Dedifferentiated amniotic fluid mesenchymal stem cell (primary cell): ENCODE results near the gene SHMT2.

Experiments used
- DNase-seq: peaks from one replicate; pipeline ENCODE4 v3.0.0-alpha.2; 2016; ENCODE audit errors: extremely low spot score

Gene SHMT2

DNA sequence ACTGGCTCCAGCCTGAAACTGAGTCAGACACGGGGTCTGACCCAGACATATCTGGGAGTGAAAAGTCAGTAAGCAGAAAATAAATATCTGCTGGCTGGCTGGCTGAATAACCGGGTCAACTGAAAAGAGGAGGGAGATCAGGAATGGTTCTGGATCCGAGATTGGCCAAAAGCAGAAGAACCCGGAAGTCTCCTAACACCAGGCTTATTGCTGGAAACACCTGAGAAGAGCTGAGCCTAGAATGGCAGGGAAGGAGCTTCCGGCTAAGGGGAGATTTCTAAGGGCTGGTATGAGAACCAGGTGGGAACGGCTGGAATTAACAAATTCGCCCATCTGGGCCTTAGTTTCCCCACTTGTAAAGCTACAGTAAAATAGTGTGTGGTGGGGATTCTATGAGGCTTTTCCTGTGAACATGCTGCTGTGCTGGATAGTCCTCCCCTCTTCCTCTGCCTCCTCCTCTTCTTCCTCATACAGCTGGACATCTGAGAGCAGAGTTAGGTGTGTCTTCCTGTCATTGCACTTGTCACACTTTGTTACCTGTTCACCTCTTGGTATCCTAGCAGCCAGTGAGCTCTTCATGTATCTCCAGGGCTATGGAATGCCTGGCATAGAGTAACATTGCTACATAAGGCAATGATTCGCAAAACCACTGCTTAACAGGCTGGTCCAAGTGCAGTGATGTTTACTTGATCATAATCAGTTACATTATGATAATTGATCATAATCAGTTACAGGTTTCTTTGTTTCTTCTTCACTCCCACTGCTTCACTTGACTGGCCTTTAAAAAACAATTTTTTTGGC, 2.0 kb upstream of the SHMT2 start:
- DNase-seq: no peak

GRCh38 chr12:57229046-57229633, 371 bp upstream of the SHMT2 start:
- no peak for DNase-seq

- no peak for DNase-seq
Measured at GRCh38 chr12:57230381-57231155, 1.1 kb downstream of the SHMT2 start.

DNA sequence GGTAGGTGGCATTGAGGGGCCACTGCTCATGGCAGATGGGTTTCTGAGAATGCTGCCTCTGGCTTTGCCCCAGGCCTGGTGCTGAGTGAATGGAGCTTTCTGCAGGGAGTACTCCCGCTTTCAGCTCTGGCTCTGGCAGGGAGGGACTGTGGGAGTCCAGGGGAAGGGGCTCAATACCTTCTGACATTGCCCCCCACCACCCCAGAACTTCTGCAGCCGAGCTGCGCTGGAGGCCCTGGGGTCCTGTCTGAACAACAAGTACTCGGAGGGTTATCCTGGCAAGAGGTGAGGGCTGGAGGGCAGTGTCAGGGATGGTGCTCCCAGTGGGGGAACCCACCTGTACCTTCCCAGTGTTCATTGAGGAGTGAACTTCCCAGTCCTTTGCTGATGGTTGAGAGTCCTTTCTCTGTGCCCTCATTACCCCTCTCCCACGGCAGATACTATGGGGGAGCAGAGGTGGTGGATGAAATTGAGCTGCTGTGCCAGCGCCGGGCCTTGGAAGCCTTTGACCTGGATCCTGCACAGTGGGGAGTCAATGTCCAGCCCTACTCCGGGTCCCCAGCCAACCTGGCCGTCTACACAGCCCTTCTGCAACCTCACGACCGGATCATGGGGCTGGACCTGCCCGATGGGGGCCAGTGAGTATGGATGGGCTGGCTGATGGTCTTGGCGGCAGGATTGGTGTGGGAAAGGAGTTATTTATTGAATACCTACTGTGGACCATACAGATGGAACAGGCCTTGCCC, 1.9 kb downstream of the SHMT2 start:
- no peak for DNase-seq

GRCh38 chr12:57232156-57232756, 2.7 kb downstream of the SHMT2 start:
- DNase-seq: no peak

DNA sequence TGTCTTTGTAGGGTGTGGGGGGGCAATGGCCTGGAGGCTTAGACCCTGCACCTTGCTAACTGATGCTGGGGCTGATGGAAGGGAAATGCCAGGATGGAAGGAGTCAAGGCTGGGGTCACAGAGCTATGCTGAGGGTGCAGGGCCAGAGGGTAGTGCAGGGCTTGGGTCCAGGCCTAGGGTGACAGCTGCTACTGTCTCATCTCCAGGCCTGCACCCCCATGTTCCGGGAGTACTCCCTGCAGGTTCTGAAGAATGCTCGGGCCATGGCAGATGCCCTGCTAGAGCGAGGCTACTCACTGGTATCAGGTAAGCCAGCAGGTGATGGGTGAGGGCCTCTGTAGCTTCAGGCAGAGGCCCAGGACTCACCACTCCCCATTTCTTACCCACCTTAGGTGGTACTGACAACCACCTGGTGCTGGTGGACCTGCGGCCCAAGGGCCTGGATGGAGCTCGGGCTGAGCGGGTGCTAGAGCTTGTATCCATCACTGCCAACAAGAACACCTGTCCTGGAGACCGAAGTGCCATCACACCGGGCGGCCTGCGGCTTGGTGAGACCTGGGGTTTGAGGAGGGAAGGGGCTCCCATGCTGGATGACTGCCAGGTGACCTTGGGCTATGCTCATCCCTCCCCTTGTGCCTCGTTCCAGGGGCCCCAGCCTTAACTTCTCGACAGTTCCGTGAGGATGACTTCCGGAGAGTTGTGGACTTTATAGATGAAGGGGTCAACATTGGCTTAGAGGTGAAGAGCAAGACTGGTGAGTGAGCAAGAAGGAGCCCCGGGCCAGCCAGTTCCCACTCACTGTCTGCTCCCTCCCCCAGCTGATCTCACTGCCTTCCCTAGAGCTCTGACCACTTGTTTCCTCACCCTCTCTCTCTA, 4.1 kb downstream of the SHMT2 start:
- DNase-seq: no peak

- DNase-seq: no peak
Measured at GRCh38 chr12:57234233-57234570, 4.7 kb downstream of the SHMT2 start.

DNA sequence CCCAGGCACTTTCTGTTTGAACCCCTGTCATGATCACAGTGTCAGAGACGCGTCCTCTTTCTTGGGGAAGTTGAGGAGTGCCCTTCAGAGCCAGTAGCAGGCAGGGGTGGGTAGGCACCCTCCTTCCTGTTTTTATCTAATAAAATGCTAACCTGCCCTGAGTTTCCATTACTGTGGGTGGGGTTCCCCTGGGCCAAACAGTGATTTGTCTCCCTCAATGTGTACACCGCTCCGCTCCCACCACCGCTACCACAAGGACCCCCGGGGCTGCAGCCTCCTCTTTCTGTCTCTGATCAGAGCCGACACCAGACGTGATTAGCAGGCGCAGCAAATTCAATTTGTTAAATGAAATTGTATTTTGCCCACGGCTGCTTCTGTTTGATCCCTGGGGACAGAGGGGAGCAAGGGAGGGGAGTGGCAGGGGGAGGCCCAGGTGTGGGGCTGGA, 5.1 kb downstream of the SHMT2 start:
- no peak for DNase-seq

- no peak for DNase-seq
Measured at GRCh38 chr12:57235017-57235727, 5.7 kb downstream of the SHMT2 start.

DNA sequence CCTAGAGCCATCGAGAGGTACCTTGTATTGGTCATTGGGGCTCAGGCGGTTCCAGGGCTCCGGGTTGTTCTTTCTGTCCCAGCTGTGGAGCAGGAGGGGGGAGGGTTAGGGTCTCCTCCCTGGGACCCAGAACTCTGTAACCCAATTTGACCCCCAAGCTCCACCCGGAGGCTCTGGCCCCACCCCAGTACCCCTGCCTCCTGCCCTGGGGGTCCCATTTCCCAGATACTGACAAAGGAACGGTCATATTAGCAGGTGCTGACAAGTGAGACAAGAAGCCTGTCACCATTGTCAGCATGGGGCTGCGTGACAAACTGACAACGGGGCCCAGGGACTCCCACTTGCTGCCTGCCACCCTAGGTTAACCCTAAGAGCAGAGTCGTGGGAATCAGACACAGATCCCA, 6.2 kb downstream of the SHMT2 start:
- DNase-seq: no peak

GRCh38 chr12:57236201-57236924, 6.9 kb downstream of the SHMT2 start:
- DNase-seq: no peak

DNA sequence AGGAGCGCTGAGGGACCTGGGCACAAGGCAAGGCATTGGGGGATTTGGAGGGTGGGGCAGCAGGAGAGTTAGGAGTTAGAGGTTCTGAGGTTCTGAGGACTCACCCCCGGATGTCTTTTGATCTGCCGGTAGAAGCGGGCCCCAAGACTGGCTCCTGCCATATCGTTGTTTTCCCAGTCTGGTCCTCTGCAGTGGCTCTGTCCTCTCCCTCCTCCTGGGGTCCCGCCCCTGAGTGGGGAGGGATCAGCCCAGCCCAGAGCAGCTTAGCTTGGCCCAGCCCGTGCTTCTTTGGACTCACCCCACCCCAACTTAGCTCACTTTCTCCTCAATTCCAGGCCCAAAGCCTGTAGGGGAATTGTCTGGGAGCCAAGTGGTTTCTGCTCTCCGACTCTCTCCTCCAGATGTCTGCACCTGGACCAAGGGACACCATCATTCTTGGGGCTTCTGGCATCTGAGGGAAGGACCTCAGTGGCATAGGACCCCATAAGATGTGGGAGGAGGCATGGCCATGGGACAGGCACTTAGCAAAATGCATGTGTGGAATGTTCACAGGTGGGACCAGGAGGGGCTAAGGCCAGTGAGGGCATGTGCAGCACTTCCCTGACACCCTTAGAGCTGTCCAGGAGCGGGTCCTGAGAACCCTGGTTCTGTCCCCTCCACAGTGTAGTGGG, 7.5 kb downstream of the SHMT2 start:
- peak; percentile 39 for DNase-seq

- no peak for DNase-seq
Measured at GRCh38 chr12:57237596-57237931, 8.1 kb downstream of the SHMT2 start.

- DNase-seq: no peak
Measured at GRCh38 chr12:57237932-57238853, 8.7 kb downstream of the SHMT2 start.

GRCh38 chr12:57238854-57239554, 9.5 kb downstream of the SHMT2 start:
- DNase-seq: peak; percentile 87

- no peak for DNase-seq
Measured at GRCh38 chr12:57239587-57240065, 10.1 kb downstream of the SHMT2 start.
